ENCODE measurements around the gene VARS2.
"Not testable (repeated sequence)": the region's sequence is repeated elsewhere in the genome, so short reads cannot be mapped to it uniquely, and the experiment has no call there.

VARS2 gene

DNA sequence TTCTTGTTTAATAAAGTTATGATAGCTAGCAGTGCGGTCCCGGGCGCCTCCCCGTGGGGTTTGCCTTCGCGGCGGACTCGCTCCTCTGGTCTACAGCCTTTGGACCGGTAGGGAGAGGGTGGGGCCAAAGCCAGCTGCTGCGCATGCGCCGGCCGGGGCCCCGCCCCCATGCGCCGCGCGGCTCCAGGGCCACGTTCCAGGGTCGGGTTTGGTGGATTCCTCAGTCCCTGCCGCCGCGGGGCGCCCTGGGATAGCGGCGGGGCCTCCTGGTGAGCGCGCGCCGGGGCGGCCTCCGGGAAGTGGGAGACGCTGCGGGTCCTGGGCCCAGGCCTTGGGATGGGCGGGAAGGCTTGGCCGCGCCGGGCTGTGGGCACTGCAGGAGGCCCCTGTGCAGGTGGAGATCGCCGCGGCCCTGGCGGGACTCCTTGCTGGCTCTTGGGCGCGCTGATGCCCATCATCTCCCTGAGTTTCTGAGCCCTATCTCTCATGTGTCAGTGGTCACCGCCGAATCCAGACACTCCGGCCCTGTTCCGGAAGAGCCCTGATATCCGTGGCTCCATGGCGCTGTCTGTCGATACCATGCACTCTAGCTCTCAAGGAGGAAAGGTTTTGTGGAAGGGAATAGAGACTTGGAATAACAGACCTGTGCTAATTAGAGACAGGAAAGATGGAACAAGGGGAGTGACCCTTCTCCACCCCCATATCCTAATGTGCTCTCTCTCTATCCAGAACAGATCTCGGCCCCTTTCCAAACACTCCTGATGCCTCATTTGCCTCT is at the start of gene VARS2:
TSS of gene VARS2 (plus strand) at position 163 of the 778 bp plus-strand sequence. CDS start at position 762, 599 bp downstream.
- in situ Hi-C loops (cut with MboI; ENCODE audit: low sequenced_read_pairs) = no loop called here

- in situ Hi-C loops (cut with MboI; ENCODE audit: low sequenced_read_pairs) = no loop called here
These were observed 49.7 kb upstream of the VARS2 start for GRCh38 chr6:30864325-30864724.

- in situ Hi-C loops (cut with MboI; ENCODE audit: low sequenced_read_pairs) = not testable (repeated sequence)
These were observed 44.7 kb upstream of the VARS2 start for GRCh38 chr6:30869241-30869749.

- in situ Hi-C loops (cut with MboI; ENCODE audit: low sequenced_read_pairs) = loop anchor here (10.0 kb wide), 1 partner anchor 136 kb away; no protein-coding TSS in a partner anchor
These were observed 43.5 kb upstream of the VARS2 start for GRCh38 chr6:30870546-30870945.

- in situ Hi-C loops (cut with MboI; ENCODE audit: low sequenced_read_pairs) = loop anchor here (10.0 kb wide), 1 partner anchor 137 kb away; no protein-coding TSS in a partner anchor
These were observed 42.4 kb upstream of the VARS2 start for GRCh38 chr6:30871592-30872183.

DNA sequence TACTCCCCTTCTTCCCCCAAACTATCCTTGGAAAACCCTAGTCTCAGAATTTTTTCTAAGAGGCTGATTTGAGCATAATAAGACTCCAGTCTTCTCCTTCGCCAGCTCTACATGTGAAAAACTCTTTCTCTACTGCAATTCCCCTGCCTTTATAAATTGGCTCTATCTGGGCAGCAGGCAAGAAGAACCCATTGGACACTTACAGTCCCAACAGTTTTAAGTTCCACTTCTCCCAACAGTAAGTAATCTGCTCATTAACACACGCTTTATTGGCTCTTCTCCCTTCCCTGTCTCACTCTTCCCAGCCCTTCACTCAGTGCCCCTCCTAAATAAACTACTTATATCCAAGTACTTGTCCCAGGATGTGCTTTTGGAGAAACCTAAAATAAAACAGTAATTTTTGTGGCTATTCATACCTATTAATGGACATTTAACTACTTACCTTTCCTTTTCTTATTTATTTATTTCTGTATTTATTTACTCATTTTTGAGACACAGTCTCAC is 40.8 kb upstream of the VARS2 start:
- in situ Hi-C loops (cut with MboI; ENCODE audit: low sequenced_read_pairs) = loop anchor here (10.0 kb wide), 1 partner anchor 138 kb away; no protein-coding TSS in a partner anchor

- in situ Hi-C loops (cut with MboI; ENCODE audit: low sequenced_read_pairs) = loop anchor here (10.0 kb wide), 1 partner anchor 139 kb away; no protein-coding TSS in a partner anchor
These were observed 40.2 kb upstream of the VARS2 start for GRCh38 chr6:30873795-30874194.

GRCh38 chr6:30875244-30876038 is 38.6 kb upstream of the VARS2 start:
- in situ Hi-C loops (cut with MboI; ENCODE audit: low sequenced_read_pairs) = loop anchor here (10.0 kb wide), 1 partner anchor 141 kb away; no protein-coding TSS in a partner anchor

DNA sequence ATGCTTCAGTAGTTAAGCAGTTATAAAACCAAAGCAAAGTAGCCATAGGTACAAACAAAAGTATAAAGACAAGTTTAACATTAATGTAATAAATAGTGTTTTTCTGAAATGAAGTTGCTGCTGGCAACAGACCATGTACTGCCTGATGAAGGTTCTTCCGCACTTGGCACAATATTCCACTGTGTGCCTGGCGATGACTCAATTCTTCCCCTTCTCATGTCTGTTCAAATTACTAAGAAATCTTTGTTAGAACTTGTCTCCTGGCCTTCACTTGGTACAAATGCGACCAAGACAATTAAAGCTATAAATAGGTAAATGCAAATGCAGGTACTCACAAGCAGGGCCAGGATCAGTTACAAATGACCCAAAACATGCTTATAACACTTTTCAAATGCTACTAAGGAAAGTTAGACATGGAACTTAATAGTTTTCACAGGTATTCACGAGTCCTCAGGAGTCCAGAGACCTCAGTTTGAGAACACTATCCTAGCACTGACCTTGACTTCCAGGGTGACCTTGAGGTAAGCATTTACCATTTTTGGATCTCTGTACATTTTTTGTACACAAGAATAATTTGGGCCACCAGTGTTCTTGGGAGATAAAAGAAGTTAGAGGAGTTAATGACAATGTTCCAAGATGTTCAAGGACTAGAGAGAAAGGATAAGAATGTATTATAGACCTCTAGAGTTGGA is 37.9 kb upstream of the VARS2 start:
- in situ Hi-C loops (cut with MboI; ENCODE audit: low sequenced_read_pairs) = loop anchor here (10.0 kb wide), 1 partner anchor 141 kb away; no protein-coding TSS in a partner anchor

DNA sequence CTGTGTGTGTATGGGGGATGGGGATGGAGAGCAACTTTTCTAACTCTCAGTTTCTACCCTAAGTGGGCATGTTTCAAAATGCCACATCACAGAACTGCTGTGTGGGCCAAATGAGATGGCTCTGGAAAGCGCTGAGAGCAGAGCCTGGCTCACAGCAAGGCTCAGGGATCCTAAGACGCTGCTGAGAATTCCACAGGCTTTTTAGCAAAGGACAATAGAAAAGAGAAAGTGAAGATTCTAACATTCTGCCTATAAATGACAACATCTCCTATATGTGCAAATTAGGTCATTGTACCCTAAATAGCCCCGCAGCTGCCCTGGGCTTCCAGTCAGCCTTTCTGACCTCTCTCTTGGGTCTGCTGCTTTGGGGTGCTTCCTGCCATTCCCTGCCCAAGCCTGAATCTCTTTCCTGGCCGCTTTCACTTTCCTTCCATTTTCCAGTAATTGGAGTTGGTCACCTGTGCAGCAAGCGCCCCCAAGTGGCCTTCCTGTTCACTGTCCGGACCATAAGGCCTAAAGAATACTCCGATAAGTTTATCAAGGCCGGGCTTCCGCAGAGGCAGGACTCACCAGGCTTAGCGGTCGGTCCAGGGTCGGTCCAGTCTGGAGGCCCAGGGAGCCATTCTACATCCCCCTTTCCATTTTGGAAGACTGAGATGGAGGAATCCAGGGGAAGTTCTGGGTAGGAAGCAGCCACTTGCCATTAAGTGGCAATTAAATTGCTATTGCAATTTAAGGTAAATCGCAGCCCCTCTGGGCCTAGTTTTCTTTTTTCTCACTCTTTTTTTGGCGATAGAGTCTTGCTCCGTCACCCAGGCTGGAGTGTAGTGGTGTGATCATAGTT is 36.4 kb upstream of the VARS2 start:
- in situ Hi-C loops (cut with MboI; ENCODE audit: low sequenced_read_pairs) = loop anchor here (10.0 kb wide), 1 partner anchor 143 kb away; no protein-coding TSS in a partner anchor

DNA sequence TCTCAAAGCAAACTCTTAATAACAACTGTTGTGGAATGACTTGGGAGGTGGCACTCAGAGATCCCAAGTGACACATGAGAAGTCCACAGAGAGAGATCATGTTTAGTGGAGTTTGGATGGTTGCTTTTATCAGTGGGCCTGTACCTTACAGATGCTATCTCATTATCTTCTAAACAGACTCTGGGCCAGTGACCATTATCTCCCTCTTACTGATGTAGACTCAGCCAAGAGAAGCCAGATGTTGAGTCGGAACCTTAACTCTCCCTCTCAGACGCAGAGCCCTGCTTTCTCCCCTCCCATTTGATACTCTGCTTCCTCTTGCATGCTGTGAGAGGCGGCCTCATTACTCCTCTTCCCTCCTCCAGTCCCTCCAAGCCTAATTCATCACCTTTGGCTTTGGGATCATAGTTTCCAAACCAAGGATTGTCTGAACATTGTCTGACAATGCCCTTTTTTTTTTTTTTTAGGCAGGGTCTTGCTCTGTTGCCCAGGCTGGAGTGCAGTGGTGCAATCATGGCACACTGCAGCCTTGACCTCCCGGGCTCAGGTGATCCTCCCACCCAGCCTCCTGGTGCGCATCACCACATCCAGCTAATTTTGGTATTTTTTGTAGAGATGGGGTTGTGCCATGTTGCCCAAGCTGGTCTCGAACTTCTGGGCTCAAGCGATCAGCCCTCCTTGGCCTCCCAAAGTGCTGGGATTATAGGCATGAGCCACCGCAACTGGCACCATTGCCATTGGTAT is 34.2 kb upstream of the VARS2 start:
- in situ Hi-C loops (cut with MboI; ENCODE audit: low sequenced_read_pairs) = loop anchor here (10.0 kb wide), 1 partner anchor 145 kb away; no protein-coding TSS in a partner anchor

DNA sequence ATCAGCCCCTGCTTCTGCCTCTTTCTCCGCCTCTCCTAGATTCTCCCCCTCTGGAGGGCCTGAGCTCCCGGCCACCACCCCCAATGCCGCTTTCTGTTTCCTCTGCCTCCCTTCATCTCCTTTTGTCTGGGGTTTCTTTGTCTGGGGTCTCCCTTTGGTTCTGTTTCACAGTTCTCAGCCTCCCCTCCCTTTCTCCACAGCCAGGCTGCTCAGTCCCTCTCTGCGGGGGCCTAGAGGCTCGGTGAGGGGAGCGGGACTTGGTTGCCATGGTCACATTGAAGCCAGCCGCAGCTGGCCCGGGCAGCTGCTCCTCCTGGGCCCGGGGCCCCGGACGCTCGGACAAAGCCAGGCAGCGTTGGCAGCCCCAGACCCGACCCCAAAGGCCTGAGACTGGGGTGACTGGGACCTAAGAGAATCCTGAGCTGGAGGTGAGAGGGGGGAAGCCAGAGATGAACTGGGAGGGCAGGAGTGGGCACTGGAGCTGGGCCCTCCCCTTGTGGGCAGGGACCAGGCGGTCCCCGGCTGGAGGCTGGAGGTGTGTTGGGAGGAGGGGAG is 33.3 kb upstream of the VARS2 start:
- in situ Hi-C loops (cut with MboI; ENCODE audit: low sequenced_read_pairs) = no loop called here

- in situ Hi-C loops (cut with MboI; ENCODE audit: low sequenced_read_pairs) = no loop called here
These were observed 32.4 kb upstream of the VARS2 start for GRCh38 chr6:30881392-30882203.

GRCh38 chr6:30882204-30882758 is 31.8 kb upstream of the VARS2 start:
- in situ Hi-C loops (cut with MboI; ENCODE audit: low sequenced_read_pairs) = no loop called here

GRCh38 chr6:30882759-30883684 is 31.0 kb upstream of the VARS2 start:
- in situ Hi-C loops (cut with MboI; ENCODE audit: low sequenced_read_pairs) = no loop called here

Measured in HL-60/S4 treated with phorbol 12-myristate 13-acetate at 8.2 ng/mL for 4 days and 3 days (cell line).